Stimulated activated CD4-positive, alpha-beta T cell treated with anti-CD3 and anti-CD28 coated beads, Interleukin-12 subunit alpha, Interleukin-12 subunit beta, amount 100 ng/mL, for 24 hours (primary cell): ENCODE results near the gene HOXA2.

Source experiments
- DNase-seq, 2 experiments: peaks; one replicate each; pipeline ENCODE4 v3.0.0-alpha.2; 2020; ENCODE audit warnings: low read depth in 2 of 2

Gene HOXA2

GRCh38 chr7:27102581-27103442, at the start of gene HOXA2:
TSS of gene HOXA2 (minus strand) at chr7:27102683. CDS start at chr7:27102500, 183 bp downstream.
- no peak for DNase-seq

- DNase-seq, result no peak
These were observed 49.0 kb upstream of the HOXA2 start for GRCh38 chr7:27151341-27151930.

GRCh38 chr7:27150568-27151340, 48.3 kb upstream of the HOXA2 start:
- DNase-seq, result peak; percentile 41 to 58

GRCh38 chr7:27149842-27150567, 47.5 kb upstream of the HOXA2 start:
- DNase-seq, result no peak

- no peak for DNase-seq
These were observed 46.5 kb upstream of the HOXA2 start for GRCh38 chr7:27148756-27149641.

- DNase-seq, result no peak
These were observed 45.7 kb upstream of the HOXA2 start for GRCh38 chr7:27148031-27148755.

GRCh38 chr7:27147199-27148030, 44.9 kb upstream of the HOXA2 start, which contains the start of gene HOXA6:
TSS of gene HOXA6 (minus strand) at chr7:27147774. CDS start at chr7:27147749, 25 bp downstream.
- no peak for DNase-seq

- DNase-seq, result no peak
These were observed 44.2 kb upstream of the HOXA2 start for GRCh38 chr7:27146491-27147198.

GRCh38 chr7:27145914-27146412, 43.5 kb upstream of the HOXA2 start:
- no peak for DNase-seq

- no peak for DNase-seq
These were observed 42.9 kb upstream of the HOXA2 start for GRCh38 chr7:27145165-27145913.

- no peak for DNase-seq
These were observed 42.3 kb upstream of the HOXA2 start for GRCh38 chr7:27144781-27145164.

GRCh38 chr7:27143950-27144780, 41.7 kb upstream of the HOXA2 start:
- DNase-seq, result no peak

GRCh38 chr7:27143023-27143949, 40.8 kb upstream of the HOXA2 start, which contains the start of gene HOXA5:
TSS of gene HOXA5 (minus strand) at chr7:27143681. CDS start at chr7:27143607, 74 bp downstream.
- no peak for DNase-seq

GRCh38 chr7:27142580-27143022, 40.1 kb upstream of the HOXA2 start:
- no peak for DNase-seq

- DNase-seq, result no peak
These were observed 39.6 kb upstream of the HOXA2 start for GRCh38 chr7:27141923-27142579.
